GM19395 (cell line): Measurements from ENCODE around the gene CCDC24.

ENCODE experiments used
- ATAC-seq: cut with Tn5 transposase; IDR thresholded peaks from one replicate; pipeline ENCODE4 v1.9.1; 2021; ENCODE audit warnings: mild to moderate bottlenecking, moderate library complexity; ENCODE audit not compliant: unreplicated experiment

Gene CCDC24

DNA sequence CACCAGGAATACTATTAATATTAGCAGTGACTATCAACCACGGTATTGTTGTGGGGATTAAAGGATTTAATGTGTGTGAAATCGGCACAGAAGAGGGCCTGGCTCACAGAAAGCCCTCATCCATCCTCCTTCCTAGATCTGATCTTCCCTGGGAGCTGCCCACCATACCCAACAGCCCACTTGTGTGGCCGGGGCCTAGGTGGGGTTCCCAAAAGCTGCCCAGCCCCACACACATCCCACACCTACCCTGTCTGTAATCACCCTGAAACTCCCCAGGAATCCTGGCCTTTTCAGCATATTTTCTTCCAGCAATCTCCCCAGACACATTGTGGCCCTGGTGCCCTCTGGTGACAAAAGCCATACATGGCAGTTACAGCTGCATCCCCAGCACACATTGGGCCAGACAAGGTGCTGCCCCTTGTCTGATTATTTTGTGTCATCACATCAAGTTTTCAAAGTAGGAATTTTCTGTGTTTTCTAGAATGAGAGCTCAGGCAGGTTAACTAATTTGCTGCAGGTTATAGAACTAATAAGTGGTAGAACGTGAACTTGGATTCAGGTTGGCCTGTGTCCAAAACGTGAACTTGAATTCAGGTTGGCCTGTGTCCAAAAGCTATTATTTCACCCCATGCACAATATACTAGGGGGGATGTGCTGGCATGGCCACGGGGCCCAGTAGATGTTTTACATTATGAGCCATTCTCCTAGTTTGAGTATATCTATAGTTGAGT lies 45.2 kb downstream of the CCDC24 start:
- ATAC-seq, result no peak

- ATAC-seq, result no peak
These were observed 45.8 kb downstream of the CCDC24 start for GRCh38 chr1:44037154-44037553.

- ATAC-seq, result no peak
These were observed 47.7 kb downstream of the CCDC24 start for GRCh38 chr1:44038876-44039657.

- no peak for ATAC-seq
These were observed 49.0 kb downstream of the CCDC24 start for GRCh38 chr1:44040418-44040817.

GRCh38 chr1:44040846-44041245 lies 49.4 kb downstream of the CCDC24 start:
- ATAC-seq, result no peak

DNA sequence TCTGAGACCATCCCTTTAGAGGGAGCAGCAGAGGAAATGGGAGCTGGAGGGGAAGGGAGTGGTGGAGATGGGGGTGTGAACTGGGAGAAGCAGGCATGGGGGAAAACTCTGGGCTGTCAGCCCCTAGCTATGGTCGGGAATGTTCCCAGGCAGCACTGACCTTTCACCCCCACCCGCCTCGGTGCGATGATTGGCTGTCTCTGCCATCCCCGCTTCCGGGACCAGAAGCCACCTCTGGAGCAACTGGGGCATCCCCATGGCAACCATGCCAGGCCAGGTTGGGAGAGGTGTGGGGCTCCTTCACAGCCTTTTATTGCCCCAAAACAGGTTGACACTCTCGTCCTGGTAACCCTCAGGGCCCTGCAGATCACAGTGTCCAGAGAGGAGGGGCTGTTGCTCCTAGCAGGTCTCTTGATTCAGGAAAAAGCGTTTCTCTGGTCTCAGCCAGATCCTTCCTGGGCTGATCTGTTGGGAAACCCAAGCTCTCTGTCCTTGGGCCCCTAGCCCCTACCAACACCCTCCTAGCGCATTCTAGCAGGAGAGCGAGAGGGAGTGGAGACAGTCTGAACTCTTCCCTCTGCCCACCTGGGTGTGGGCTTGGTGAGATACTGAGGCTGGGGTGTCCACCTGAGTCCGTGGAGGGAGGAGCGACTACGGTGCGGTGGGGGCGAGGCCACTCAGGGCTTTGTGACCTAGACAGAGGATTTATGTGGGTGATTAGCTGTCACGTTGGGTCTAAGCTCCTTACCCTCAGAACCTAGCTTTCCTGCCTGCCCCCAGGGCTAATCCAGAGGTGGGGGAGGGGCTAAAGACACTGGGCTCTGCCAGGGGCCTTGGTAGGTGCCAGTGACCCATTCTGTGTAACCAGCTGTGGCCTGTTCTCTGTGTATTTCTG lies 52.0 kb downstream of the CCDC24 start:
- no peak for ATAC-seq

- no peak for ATAC-seq
These were observed 52.8 kb downstream of the CCDC24 start for GRCh38 chr1:44044071-44044801.

- no peak for ATAC-seq
These were observed 53.7 kb downstream of the CCDC24 start for GRCh38 chr1:44045064-44045463.
